ENCODE results near the gene FCRLB. TPM values are rescaled to one million over a fixed set of nuclear protein-coding genes. Genes with fewer than 3 reads are reported as not detected.

Gene FCRLB
- total RNA-seq, 1 experiment from 2014 or later, result 0.41 TPM

DNA sequence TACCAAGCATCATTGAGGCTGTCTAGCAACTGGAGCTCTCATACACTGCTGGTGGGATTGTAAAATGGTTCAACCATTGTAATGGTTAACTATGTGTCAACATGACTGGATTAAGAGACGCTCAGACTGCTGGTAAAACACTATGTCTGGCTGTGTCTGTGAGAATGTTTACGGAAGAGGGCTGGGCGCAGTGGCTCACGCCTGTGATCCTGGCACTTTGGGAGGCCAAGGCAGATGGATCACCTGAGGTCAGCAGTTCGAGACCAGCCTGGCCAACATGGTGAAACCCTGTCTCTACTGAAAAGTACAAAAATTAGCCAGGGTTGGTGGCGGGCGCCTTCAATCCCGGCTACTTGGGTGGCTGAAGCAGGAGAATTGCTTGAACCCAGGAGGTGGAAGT lies 19.1 kb upstream of the FCRLB start:
- in situ Hi-C loops (cut with HindIII; ENCODE audit: low pct_unique_long_range_greater_than_20kb, low sequenced_read_pairs), result no loop called here
- Histone ChIP-seq H3K27ac (ENCODE audit: low read length) (no peak overlapping the region), H3K36me3 (ENCODE audit: control insufficient read depth, insufficient read depth, low read length) (no peaks in the 10 kb centered on the region), H3K4me3 (ENCODE audit: low read depth in 2 of 2, low read length in 2 of 2) (no peak overlapping the region), H3K4me1 (ENCODE audit: control insufficient read depth, insufficient read depth, low read length) (no peaks in the 10 kb centered on the region), H3K27me3 (ENCODE audit: control insufficient read depth, insufficient read depth, low read length) (peaks cover 7% of the 10 kb centered on the region; the same call in 1 of the 2 replicates), H3K9me3 (ENCODE audit: control insufficient read depth, insufficient read depth, low read depth, low read length) (no peaks in the 10 kb centered on the region)
- ATAC-seq (no peak), DNase-seq (ENCODE audit: low read depth, low spot score) (no peak)
- intact Hi-C loops (cut with micrococcal nuclease; ENCODE audit: unreplicated experiment), result no loop called here
- POLR2A ChIA-PET, result no interaction called here
- CTCF ChIA-PET, result no interaction called here
- BruUV-seq (replicated peaks), result no TSS peak
- TF ChIP-seq SIN3A (IDR thresholded peaks at IDR 0.05; ENCODE audit: borderline replicate concordance, insufficient read depth, low read depth, low read length), result no peak
- TF ChIP-seq, protein P1, sequence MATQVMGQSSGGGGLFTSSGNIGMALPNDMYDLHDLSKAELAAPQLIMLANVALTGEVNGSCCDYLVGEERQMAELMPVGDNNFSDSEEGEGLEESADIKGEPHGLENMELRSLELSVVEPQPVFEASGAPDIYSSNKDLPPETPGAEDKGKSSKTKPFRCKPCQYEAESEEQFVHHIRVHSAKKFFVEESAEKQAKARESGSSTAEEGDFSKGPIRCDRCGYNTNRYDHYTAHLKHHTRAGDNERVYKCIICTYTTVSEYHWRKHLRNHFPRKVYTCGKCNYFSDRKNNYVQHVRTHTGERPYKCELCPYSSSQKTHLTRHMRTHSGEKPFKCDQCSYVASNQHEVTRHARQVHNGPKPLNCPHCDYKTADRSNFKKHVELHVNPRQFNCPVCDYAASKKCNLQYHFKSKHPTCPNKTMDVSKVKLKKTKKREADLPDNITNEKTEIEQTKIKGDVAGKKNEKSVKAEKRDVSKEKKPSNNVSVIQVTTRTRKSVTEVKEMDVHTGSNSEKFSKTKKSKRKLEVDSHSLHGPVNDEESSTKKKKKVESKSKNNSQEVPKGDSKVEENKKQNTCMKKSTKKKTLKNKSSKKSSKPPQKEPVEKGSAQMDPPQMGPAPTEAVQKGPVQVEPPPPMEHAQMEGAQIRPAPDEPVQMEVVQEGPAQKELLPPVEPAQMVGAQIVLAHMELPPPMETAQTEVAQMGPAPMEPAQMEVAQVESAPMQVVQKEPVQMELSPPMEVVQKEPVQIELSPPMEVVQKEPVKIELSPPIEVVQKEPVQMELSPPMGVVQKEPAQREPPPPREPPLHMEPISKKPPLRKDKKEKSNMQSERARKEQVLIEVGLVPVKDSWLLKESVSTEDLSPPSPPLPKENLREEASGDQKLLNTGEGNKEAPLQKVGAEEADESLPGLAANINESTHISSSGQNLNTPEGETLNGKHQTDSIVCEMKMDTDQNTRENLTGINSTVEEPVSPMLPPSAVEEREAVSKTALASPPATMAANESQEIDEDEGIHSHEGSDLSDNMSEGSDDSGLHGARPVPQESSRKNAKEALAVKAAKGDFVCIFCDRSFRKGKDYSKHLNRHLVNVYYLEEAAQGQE (IDR thresholded peaks at IDR 0.05; ENCODE audit: insufficient read depth in 1 of 2, low read depth in 2 of 2, low read length in 1 of 2), result no peak

DNA sequence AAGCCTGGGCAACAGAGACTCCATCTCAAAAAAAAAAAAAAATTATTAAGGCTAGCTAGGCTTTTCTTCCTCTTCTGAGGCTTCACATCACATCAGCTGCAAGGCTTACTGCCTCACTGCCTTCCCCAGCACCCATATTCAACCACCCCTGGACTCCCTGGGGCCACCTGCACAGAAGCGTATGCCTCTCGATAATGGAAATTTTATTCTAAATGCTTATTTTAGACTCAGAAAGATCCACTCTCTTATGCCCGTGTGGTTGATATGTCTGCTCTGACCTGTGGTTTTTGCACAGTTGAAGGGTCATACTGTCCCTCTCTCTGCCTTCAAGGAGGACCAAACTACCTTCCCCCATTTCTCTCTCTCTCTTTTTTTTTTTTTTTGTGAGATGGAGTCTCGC lies 15.8 kb upstream of the FCRLB start:
- Histone ChIP-seq H3K27ac (ENCODE audit: low read length) (no peak overlapping the region), H3K4me3 (ENCODE audit: low read depth in 2 of 2, low read length in 2 of 2) (no peak overlapping the region), H3K27me3 (ENCODE audit: control insufficient read depth, insufficient read depth, low read length) (peaks cover 5% of the 10 kb centered on the region; the same call in 1 of the 2 replicates), H3K36me3 (ENCODE audit: control insufficient read depth, insufficient read depth, low read length) (no peaks in the 10 kb centered on the region), H3K4me1 (ENCODE audit: control insufficient read depth, insufficient read depth, low read length) (no peaks in the 10 kb centered on the region), H3K9me3 (ENCODE audit: control insufficient read depth, insufficient read depth, low read depth, low read length) (no peaks in the 10 kb centered on the region)
- no peak for DNase-seq (ENCODE audit: low read depth, low spot score)
- no peak for ATAC-seq
- TF ChIP-seq, protein P2, sequence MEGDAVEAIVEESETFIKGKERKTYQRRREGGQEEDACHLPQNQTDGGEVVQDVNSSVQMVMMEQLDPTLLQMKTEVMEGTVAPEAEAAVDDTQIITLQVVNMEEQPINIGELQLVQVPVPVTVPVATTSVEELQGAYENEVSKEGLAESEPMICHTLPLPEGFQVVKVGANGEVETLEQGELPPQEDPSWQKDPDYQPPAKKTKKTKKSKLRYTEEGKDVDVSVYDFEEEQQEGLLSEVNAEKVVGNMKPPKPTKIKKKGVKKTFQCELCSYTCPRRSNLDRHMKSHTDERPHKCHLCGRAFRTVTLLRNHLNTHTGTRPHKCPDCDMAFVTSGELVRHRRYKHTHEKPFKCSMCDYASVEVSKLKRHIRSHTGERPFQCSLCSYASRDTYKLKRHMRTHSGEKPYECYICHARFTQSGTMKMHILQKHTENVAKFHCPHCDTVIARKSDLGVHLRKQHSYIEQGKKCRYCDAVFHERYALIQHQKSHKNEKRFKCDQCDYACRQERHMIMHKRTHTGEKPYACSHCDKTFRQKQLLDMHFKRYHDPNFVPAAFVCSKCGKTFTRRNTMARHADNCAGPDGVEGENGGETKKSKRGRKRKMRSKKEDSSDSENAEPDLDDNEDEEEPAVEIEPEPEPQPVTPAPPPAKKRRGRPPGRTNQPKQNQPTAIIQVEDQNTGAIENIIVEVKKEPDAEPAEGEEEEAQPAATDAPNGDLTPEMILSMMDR (IDR thresholded peaks at IDR 0.05), result no peak
- no peak for TF ChIP-seq SIN3A (IDR thresholded peaks at IDR 0.05; ENCODE audit: borderline replicate concordance, insufficient read depth, low read depth, low read length)
- TF ChIP-seq, protein P1 (IDR thresholded peaks at IDR 0.05; ENCODE audit: insufficient read depth in 1 of 2, low read depth in 2 of 2, low read length in 1 of 2), result no peak
- no peak for TF ChIP-seq TCF7L2 (IDR thresholded peaks at IDR 0.05; ENCODE audit: low read depth, low read length)
- no peak for TF ChIP-seq POLR2AphosphoS5 (IDR thresholded peaks at IDR 0.05; ENCODE audit: low read depth, low read length)
- POLR2A ChIA-PET, result no interaction called here
- in situ Hi-C loops (cut with HindIII; ENCODE audit: low pct_unique_long_range_greater_than_20kb, low sequenced_read_pairs), result no loop called here
- intact Hi-C loops (cut with micrococcal nuclease; ENCODE audit: unreplicated experiment), result no loop called here
- CTCF ChIA-PET, result interaction anchor here (0.7 kb wide), 1 partner anchor 141 kb away, joined by 6 read pairs; no protein-coding TSS in a partner anchor
- BruUV-seq (replicated peaks), result no TSS peak

All from Panc1 (cell line).